Sigmoid colon (tissue), 7 donors: ENCODE data around the gene COL28A1. TPM values are rescaled to one million over a fixed set of nuclear protein-coding genes. Genes with fewer than 3 reads are reported as not detected.

Experiments
- DNase-seq: peaks from one replicate; pipeline ENCODE4 v3.0.0-alpha.2; 2019
- H3K27ac ChIP-seq, 4 donors: fragments of 200-600 bp; sonication (generic); one replicate each; pipeline ENCODE4 v1.5.1; 2016 to 2019; ENCODE audit warnings: mild to moderate bottlenecking in 1 of 4
- H3K27me3 ChIP-seq, 3 donors: fragments of 200-600 bp; sonication (generic); one replicate each; pipeline ENCODE4 v1.5.1; 2019; ENCODE audit warnings: mild to moderate bottlenecking in 1 of 3
- H3K36me3 ChIP-seq, 4 donors: fragments of 200-600 bp; sonication (generic); one replicate each; pipeline ENCODE4 v1.5.1; 2016 to 2019
- H3K4me1 ChIP-seq, 4 donors: fragments of 200-600 bp; sonication (generic); one replicate each; pipeline ENCODE4 v1.5.1; 2017 to 2019
- H3K4me3 ChIP-seq, 4 donors: fragments of 200-600 bp; sonication (generic); one replicate each; pipeline ENCODE4 v1.5.1; 2017 to 2019; ENCODE audit warnings: mild to moderate bottlenecking in 2 of 4, moderate library complexity in 1 of 4
- H3K9me3 ChIP-seq, 4 donors: fragments of 200-600 bp in 3 of 4; sonication (generic) in 3 of 4; one replicate each; pipeline versions ENCODE4 v1.5.1 to v1.6.1; 2013 to 2019
- CTCF ChIP-seq, 4 experiments: fragments of 450-650 bp in 3 of 4; fragments of 200-600 bp in 1 of 4; IDR thresholded peaks; one replicate each; pipeline ENCODE4 v1.5.1; 2016 to 2019; ENCODE audit warnings: antibody characterized with exemption in 4 of 4, mild to moderate bottlenecking in 3 of 4, moderate library complexity in 2 of 4
- EP300 ChIP-seq, 4 donors: sonication (generic); formaldehyde crosslinking; IDR thresholded peaks; one replicate each; pipeline ENCODE4 v1.6.1; 2017; ENCODE audit warnings: antibody characterized with exemption in 4 of 4
- POLR2A ChIP-seq, 2 donors: fragments of 450-650 bp; IDR thresholded peaks; one replicate each; pipeline ENCODE4 v1.6.1; 2016; ENCODE audit warnings: antibody characterized with exemption in 2 of 2, mild to moderate bottlenecking in 2 of 2, moderate library complexity in 2 of 2
- POLR2AphosphoS5 ChIP-seq, 4 donors: sonication (generic); formaldehyde crosslinking; IDR thresholded peaks; one replicate each; pipeline ENCODE4 v1.6.1; 2017; ENCODE audit warnings: antibody characterized with exemption in 4 of 4
- WGBS, 2 donors: extraction: QIAGEN DNeasy Blood & Tissue Kit; methylation state at CpG; one replicate each; pipeline ENCODE4 v1.1.7; 2013; 5-methylcytosine and 5-hydroxymethylcytosine counted together
- intact Hi-C: fragments of 100-400 bp; cut with DNase I; formaldehyde crosslinking; loops from one replicate; pipeline ENCODE4 v1.15.1; 2023
- polyA plus RNA-seq, 3 donors: library from polyadenylated mRNA; stranded (reverse); fragments of 200-250 nt; gene quantifications; one replicate each; pipeline ENCODE4 v1.2.3, GENCODE V29; 2013
- total RNA-seq, 4 donors: library from RNA; depleted of rRNA; stranded (reverse); fragments of >200 nt; gene quantifications; one replicate each; pipeline ENCODE4 v1.1.0, GENCODE V29; 2016
- donor health status: healthy with polysubstance abuse.
- donor health status: Bipolar disorder and iron deficiency.
- donor health status: healthy.

The COL28A1 gene
- total and polyA plus RNA-seq, 7 donors, result 0.60 to 25.5 (median 9.9) TPM

DNA sequence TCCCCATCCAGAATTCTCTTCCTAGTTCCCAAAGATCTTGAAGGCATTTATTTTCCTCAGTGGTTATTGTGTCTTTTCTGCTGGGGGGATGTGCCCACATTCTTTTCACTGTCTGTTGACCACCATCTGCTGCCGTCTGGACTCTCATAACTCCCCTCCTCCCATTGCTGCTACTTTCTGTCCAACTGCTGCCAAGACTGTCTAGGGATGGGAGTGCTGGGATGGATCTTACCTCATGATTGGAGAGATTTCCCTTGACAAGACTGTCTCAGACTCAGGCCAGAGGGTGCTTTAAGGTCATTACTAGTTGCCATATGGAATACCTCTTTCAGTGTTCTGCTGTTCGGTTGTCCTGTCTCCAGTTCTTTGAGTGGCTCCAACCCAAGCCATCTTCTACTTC, 211.8 kb downstream of the COL28A1 start:
- peaks cover 0 to 8% (median 0%) of the 10 kb centered on the region in 3 donors for H3K27me3 ChIP-seq
- no peaks in the 10 kb centered on the region for H3K36me3 ChIP-seq
- no peak for TF ChIP-seq POLR2A (IDR thresholded peaks at IDR 0.05)
- TF ChIP-seq CTCF (IDR thresholded peaks at IDR 0.05), result no peak
- TF ChIP-seq POLR2AphosphoS5 (IDR thresholded peaks at IDR 0.05), result no peak
- TF ChIP-seq EP300 (IDR thresholded peaks at IDR 0.05), result no peak
- H3K27ac ChIP-seq, result no peak overlapping the region
- WGBS, 2 donors, result 81 to 89% methylated on average over 2 of the region's 2 CpGs
- H3K9me3 ChIP-seq, result no peaks in the 10 kb centered on the region
- no peaks in the 10 kb centered on the region for H3K4me1 ChIP-seq
- no peak overlapping the region for H3K4me3 ChIP-seq
- DNase-seq, result no peak
- intact Hi-C loops, result no loop called here

- no peaks in the 10 kb centered on the region for H3K9me3 ChIP-seq
- no peak for DNase-seq
- H3K4me3 ChIP-seq, result no peak overlapping the region
- no peak overlapping the region for H3K27ac ChIP-seq
- intact Hi-C loops, result no loop called here
- H3K36me3 ChIP-seq, result no peaks in the 10 kb centered on the region
- peaks cover 0 to 3% (median 0%) of the 10 kb centered on the region in 3 donors for H3K27me3 ChIP-seq
- no peaks in the 10 kb centered on the region for H3K4me1 ChIP-seq
- WGBS, 2 donors, result 75% methylated on average over 6 of the region's 6 CpGs
- TF ChIP-seq CTCF (IDR thresholded peaks at IDR 0.05) (no peak), POLR2A (IDR thresholded peaks at IDR 0.05) (no peak), POLR2AphosphoS5 (IDR thresholded peaks at IDR 0.05) (no peak), EP300 (IDR thresholded peaks at IDR 0.05) (no peak)
Observed at GRCh38 chr7:7323352-7323751, 212.3 kb downstream of the COL28A1 start.

DNA sequence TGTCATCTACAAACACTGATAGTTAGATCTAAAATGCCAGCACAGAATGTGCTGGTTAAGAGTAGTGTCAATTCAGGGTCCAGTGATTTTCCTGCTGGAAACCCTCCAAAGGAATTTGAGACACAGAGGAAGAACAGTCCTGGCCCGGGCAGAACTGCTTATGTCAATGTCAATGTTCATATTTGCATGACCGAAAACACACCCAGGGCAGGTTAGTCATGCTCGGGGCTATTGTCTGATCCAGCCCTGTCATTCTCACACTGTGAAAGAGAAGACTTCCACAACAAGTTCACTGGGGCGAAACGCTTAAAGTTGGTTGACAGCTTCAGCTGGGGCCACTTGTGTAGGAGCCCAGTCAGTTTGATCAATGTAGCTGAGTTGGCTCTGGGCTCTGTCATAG, 214.0 kb downstream of the COL28A1 start:
- no peaks in the 10 kb centered on the region for H3K36me3 ChIP-seq
- WGBS, 2 donors, result 40 to 59% methylated on average over 5 of the region's 5 CpGs
- no peak overlapping the region for H3K27ac ChIP-seq
- no peak for TF ChIP-seq EP300 (IDR thresholded peaks at IDR 0.05)
- TF ChIP-seq CTCF (IDR thresholded peaks at IDR 0.05), result no peak
- TF ChIP-seq POLR2AphosphoS5 (IDR thresholded peaks at IDR 0.05), result no peak
- TF ChIP-seq POLR2A (IDR thresholded peaks at IDR 0.05), result no peak
- no peaks in the 10 kb centered on the region for H3K27me3 ChIP-seq
- H3K9me3 ChIP-seq, result no peaks in the 10 kb centered on the region
- DNase-seq, result no peak
- no peak overlapping the region for H3K4me3 ChIP-seq
- no peaks in the 10 kb centered on the region for H3K4me1 ChIP-seq
- intact Hi-C loops, result no loop called here

- intact Hi-C loops, result no loop called here
- H3K27me3 ChIP-seq, result no peaks in the 10 kb centered on the region
- no peaks in the 10 kb centered on the region for H3K36me3 ChIP-seq
- no peaks in the 10 kb centered on the region for H3K9me3 ChIP-seq
- H3K4me1 ChIP-seq, result no peaks in the 10 kb centered on the region
- TF ChIP-seq CTCF (IDR thresholded peaks at IDR 0.05), result no peak
- TF ChIP-seq POLR2AphosphoS5 (IDR thresholded peaks at IDR 0.05), result no peak
- TF ChIP-seq EP300 (IDR thresholded peaks at IDR 0.05), result no peak
- TF ChIP-seq POLR2A (IDR thresholded peaks at IDR 0.05), result no peak
- no peak overlapping the region for H3K4me3 ChIP-seq
- 96 to 98% methylated on average over 1 of the region's 1 CpG for WGBS, 2 donors
- no peak for DNase-seq
- H3K27ac ChIP-seq, result no peak overlapping the region
Observed at GRCh38 chr7:7318601-7319000, 217.1 kb downstream of the COL28A1 start.

- intact Hi-C loops, result no loop called here
- Histone ChIP-seq H3K9me3 (no peaks in the 10 kb centered on the region), H3K36me3 (no peaks in the 10 kb centered on the region), H3K27me3 (no peaks in the 10 kb centered on the region), H3K27ac (no peak overlapping the region), H3K4me1 (no peaks in the 10 kb centered on the region), H3K4me3 (no peak overlapping the region)
- DNase-seq, result no peak
- TF ChIP-seq POLR2AphosphoS5 (IDR thresholded peaks at IDR 0.05), result no peak
- TF ChIP-seq POLR2A (IDR thresholded peaks at IDR 0.05), result no peak
- TF ChIP-seq CTCF (IDR thresholded peaks at IDR 0.05), result no peak
- no peak for TF ChIP-seq EP300 (IDR thresholded peaks at IDR 0.05)
- 86 to 88% methylated on average over 4 of the region's 4 CpGs for WGBS, 2 donors
Observed at GRCh38 chr7:7317850-7318249, 217.8 kb downstream of the COL28A1 start.
